HG02798 (cell line): Measurements from ENCODE around the gene SLC24A5.

Experiments
- ATAC-seq: cut with Tn5 transposase; IDR thresholded peaks from one replicate; pipeline ENCODE4 v1.9.1; 2021; ENCODE audit warnings: mild to moderate bottlenecking; ENCODE audit not compliant: unreplicated experiment, poor library complexity

SLC24A5 gene

GRCh38 chr15:48182749-48183148, 62.0 kb downstream of the SLC24A5 start:
- no peak for ATAC-seq

GRCh38 chr15:48185529-48185928, 64.7 kb downstream of the SLC24A5 start:
- no peak for ATAC-seq

- ATAC-seq, result no peak
These were observed 65.5 kb downstream of the SLC24A5 start for GRCh38 chr15:48186271-48186670.

- ATAC-seq, result no peak
These were observed 70.3 kb downstream of the SLC24A5 start for GRCh38 chr15:48190932-48191573.

GRCh38 chr15:48191574-48192225, 70.9 kb downstream of the SLC24A5 start, which contains the start of gene CTXN2:
CTXN2 (plus strand) TSS chr15:48191665; CDS start chr15:48201301, 9,636 bp downstream.
- ATAC-seq, result no peak
